ENCODE measurements around the gene AKT1S1.

The AKT1S1 gene

DNA sequence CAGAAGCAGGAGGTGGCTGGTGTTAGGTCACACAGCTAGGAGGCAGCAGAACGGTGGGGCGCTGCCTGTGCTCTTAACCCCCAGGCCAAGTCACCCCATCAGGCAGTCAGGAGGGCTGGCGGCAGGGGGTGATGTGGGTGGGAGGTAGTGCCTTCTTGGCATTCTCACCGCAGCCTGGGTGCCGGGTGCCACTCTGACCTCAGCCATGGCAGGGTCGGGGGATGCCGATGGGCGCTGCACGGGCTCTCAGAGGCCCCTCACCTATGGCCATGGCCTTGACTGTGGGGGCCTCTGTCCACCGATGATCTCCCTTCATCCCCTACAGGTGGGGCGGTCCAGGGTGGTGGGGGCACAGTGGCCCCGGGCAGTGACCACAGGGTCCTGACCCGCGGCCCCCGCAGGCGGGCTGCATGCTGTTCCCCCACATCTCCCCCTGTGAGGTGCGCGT is 20.6 kb downstream of the AKT1S1 start:
- no peak for DNase-seq

DNA sequence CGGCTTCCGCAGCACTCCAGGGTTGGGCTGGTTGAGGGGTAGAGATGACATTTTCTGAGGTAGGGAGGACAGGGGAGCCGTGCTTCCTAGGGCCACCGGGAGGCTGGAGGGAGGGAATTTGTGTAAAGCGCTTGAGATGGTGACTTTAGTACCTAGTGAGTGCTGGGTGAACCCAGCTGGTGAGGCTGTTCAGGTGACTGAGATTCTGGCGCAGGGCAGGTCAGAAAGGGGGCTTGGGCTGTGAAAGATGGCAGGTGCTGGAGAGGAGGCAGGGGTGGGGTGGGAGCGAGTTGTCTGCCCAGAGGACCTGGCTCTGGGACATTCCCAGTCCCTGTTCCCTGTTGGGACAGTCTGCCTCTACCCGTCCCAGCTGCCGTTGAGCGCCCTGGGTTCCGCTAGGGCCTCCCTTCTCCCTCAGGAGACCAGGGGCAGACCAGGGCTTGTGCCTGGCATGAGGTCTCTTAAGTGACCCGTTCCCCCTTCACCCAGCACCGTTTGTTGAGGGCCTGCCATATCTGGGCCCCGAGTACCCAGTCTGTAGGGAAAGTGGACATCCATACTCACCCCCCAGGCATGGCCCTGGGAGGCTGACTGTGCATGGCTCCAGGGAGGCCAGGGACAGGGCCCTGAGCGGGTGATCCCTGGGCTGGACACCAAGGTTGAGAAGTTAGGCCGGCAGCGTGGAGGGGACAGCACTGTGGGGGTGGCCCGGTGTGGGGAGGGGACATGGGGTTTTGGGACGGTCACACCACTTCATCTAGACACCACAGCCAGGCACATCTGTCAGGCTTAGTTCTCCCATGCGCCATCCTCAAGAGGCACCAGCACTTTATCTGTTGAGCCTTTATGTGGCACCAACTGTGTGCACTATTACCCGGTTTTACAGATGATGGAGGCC is 21.2 kb downstream of the AKT1S1 start:
- no peak for DNase-seq

DNA sequence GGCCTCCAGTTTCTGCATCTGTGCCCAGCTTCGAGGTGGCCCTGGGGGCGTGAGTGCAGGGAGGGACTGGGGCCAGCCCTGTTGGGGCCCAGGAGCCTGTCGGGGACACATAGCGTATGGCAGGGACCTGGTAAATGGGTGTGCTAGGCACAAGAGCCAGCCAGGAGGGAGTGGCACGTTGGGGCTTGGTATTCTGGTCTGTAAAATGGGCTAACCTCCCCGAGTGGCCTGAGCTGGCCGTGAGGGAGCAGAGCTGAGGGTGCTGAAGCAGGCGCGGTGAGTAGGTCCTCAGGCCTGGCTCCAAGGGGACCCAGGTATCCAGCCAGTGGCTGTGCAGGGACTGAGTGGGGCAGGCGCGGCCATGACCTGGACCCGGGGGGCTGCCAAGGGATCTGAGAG is 21.9 kb downstream of the AKT1S1 start:
- no peak for DNase-seq

DNA sequence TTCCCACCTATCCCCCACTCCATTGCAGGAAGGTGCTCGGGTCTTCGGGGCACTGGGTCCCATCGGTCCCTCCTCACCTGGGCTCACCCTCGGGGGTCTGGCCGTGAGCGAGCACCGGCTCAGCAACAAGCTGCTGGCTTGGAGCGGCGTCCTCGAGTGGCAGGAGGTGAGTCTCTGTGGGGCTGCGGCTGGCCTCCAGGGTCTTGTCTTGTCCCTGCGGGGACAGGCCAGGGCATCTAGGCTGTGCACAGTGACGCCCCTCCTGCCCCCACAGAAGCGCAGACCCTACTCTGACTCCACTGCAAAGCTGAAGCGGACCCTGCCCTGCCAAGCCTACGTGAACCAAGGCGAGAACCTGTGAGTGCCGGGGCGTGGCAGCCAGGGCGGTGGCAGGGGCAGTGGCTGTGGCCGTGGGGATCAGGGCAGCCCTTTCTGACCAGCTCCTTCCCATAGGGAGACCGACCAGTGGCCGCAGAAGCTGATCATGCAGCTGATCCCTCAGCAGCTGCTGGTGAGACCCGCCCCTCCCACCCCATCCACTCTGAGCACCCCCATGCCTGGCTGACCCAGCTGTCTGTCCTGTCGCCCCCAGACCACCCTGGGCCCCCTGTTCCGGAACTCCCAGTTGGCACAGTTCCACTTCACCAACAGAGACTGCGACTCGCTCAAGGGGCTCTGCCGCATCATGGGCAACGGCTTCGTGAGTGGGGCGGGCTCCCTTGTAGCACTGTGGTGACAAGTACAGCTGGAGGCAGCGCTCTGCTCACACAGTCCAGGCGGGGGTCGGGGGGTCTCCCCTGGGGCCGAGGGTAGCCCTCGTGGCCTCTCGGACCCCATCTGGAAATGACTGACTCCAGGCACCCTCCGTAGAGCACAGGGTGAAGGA is 22.5 kb downstream of the AKT1S1 start:
- DNase-seq: no peak

DNA sequence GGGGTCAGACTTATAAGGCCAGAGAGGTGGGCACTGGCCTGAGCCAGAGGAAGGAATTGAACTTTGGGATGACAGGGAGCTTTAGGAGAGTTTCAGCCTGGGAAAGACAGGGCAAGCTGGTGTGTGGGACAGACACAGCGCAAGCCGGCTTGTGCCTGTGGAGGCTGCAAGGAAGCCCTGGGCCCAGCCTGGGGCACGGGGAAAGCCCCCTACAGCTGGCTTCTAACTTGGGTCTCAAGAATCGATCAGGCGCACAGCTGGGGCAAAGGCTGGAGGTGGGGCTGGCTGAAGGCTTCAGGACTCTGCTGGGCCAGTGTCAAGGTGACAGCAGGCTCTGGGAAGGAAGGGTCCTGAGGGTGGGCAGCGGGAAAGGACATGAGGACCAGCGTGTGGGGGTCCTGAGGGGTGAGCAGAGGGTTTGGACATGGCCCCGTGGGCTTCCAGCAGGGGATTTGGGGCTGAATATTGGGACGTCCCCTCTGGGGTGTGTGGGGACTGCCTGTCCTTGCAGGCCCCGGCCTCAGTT is 23.2 kb downstream of the AKT1S1 start:
- no peak for DNase-seq

DNA sequence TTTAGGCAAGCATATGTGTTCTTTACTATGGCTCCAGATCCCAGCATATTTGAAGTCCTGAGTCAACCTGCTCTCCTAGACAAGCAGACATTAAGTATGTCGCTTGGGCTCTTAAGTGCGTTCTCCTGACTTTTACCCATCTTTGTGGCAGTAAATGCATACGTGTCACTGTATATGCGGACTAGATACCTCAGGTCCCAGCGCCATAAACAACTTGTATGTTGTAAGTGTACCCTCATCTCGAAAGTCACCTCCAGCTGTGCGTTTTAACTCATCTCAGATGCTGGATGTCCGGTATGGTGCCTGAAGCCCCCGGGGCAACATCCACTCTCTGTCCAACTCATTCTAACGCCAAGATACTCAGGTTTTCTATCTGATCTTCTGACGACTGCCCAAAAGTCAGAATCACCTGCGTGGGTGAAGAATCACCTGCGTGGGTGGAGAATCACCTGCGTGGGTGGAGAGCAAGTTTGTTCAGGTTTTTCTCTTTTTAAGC is 24.5 kb downstream of the AKT1S1 start:
- DNase-seq: no peak

DNA sequence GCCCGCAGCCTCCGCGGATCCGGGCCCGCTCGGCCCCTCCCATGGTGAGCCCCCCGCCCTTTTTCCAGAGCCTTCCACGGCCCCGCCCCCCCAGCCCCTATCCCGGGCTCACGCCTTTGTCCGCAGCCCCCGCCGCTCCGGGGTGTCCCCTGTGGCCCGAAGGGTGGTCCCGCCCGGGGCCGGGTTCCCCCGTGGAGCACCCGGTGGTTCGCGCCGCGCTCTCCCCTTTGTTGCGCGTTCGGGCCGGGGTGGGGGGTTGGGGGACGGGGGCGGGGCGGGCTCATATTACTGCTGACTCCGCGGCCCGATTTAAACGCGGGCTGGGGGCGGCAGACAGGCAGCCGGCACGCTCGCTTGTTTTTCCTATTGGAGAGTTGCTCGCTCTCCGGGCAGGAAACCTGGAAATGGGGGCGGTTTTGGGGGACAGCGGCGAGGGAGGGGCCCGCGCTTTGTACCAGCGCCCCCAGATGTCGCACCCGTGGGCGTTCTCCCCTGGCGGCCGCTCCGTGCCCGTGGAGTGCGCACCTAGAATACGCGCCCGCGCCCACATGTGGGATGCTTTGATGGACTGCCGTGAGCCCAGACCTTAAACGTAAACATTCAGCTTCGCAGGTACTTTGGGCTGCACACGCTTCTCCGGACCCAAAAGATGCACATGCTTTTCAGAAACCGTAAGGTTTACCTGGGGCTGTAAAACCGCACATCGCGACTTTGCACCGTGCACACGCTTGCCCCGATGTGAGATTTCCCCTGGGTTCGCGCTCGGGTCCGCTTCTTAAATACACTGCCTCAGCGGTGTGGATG is 25.5 kb downstream of the AKT1S1 start:
- DNase-seq: peak in 21 of 51 donors; percentile 9 to 56 (median 38)

DNA sequence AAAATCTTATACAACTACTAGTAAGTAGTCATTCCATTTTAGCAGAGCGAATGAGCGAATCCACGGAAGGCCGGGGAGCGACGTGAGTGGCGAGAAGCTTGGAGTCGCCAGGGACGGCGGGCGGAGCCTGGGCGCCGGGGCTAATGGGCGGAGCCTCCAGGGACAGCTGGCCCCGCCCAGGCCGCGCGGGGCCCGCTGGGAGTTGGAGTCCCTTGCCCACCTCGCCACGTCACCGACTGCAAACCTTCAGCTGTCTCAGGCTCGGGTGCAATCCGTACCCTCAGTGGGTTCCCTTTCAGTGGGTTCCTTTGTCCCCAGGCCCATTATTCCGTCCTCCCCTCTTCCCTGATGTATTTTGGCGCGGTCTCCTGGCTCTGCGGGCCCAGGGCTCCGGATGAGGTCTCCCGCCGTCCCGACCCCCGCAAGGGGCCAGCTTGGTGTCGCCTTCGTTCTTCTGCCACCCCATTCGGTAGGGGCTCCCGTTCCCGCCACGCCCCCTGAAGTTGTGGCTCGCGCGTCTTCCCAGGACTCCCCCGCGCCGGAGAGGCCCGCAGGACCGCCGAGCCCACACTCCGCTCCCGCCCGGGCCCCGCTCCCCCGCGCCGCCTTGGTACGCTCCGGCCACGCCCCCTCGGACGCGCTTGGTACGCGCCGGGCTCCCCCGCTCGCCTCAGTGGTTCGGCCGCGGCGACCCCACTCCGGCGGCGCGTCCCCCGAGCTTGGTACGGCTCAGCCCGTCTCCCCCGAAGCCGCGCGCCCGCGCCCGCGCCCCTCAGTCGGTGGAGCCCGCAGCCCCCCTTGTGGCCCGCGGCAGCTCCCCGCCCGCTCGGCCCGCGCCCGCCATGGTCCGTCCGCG is 26.4 kb downstream of the AKT1S1 start, which contains the start of gene PTOV1:
PTOV1 (plus strand) TSS at position 673 of the 856 bp plus-strand sequence.
- peak; percentile 48 to 97 (median 90) for DNase-seq

DNA sequence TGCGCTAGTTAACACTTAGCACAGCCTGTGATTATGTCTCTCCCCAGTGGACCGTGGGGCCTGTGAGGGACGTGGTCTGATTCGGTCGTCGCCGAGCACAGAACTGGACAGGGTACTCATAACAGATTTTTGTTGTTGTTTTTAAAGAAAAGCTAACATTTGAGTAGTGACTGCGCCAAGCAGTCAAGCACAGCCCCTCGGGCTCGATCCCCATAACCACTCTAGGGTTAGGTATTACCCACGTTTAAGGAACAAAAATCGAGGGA is 27.0 kb downstream of the AKT1S1 start:
- peak in 1 of 51 donors; percentile 45 for DNase-seq

DNA sequence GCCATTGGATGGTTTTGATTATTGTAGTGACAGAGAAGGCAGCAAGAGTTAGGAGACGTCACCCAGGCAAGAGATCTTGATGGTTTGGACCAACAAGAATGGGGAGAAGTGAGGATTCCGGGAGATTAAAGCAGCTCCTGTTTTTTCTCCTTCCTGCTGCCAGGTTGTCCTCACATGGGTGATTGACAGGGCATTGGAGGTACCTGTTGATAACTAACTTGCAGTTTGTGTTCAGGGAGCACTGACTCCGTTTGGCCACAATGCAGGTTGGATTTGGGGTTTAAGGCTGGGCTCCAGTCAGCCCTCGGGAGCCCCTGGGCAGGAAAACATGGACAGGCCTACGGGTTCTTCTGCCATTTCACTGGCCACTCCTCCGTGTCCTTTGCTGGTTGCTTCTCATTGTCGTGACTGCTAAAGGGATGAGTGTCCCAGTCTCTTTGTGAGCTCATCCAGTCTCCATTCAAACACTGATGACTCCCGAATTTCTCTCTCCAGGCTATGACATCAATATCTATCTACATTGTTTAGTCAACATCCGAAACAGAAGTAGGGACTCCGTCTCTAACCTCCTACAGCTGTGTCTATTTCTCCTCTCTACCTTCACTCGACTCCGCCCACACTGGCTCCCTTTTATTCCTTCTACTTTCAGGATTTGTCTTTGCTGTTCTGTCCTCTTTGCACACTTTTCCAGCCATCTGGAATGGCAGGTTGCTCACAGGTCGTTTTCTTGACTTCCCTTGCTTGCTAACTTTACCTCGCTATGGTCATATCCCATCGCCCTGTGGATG is 27.5 kb downstream of the AKT1S1 start:
- no peak for DNase-seq

DNA sequence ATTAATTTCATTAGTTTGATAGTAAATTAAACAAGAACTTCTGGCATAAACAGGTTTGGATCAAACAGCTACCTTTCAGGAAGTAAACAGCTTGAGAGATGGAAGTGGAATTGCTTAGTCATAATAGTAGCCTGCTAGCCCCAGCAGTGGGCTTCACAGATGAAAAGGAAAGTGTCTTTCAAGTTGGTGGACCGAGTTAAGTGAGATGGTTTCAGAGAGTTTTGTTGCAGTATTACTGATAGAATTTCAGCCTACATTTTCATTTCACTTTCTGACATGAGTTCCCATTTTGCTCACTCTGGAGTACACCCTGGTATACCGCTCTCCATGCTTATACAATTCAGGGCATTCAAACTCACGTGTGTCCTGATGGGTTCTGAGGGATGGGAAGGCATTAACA is 28.2 kb downstream of the AKT1S1 start:
- DNase-seq: no peak

DNA sequence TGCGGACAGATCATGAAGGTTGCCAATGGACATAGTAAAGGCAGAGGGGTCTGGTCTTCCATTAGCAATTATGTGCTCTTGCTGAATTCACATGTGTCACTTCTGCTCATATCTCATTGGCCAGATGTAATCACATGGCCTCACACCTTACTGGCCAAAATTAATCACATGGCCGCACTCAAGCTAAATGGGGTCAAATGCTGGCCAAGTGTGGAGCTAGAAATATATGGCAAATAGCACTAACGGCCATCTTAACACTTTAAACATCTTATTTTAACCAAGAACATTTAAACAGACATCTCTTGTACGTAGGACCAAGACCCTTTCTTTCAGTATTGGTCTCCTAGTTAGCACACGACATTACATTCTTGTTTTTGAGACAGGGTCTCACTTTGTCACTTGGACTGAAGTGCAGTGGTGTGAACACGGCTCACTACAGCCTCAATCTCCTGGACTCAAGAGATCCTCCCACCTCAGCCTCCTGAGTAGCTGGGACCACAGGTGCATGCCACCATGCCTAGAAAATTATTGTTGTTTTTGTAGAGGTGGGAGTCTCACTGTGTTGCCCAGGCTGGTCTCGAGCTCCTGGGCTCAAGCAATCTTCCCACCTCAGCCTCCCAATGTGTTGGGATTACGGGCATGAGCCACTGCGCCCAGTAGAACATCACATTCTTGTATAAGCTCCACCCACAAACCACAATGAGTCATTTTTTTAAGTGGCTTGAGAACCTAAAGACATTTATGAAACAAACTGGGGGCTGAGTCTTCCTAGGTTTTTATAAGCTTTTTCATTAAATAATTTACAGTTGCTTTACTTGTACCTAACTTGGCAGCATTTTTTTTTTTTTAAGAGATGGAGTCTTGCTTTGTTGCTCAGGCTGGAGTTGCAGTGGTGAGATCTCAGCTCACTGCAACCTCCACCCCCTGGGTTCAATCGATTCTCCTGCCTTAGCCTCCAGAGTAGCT is 29.1 kb downstream of the AKT1S1 start:
- DNase-seq: no peak

DNA sequence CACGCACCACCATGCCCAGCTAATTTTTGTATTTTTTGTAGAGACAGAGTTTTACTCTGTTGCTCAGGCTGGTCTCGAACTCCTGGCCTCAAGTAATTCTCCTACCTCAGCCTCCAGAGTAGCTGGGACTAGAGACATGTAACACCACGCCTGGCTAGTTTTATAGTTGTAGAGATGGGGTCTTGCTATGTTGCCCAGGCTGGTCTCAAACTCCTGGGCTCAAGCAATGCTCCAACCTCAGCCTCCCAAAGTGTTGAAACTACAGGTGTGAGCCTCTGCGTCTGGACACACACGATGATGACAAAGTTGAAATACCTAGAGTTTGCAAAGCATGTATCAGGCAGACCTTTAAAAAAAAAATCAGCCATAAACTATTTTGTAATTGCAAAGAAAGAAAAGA is 30.7 kb downstream of the AKT1S1 start:
- DNase-seq: no peak

DNA sequence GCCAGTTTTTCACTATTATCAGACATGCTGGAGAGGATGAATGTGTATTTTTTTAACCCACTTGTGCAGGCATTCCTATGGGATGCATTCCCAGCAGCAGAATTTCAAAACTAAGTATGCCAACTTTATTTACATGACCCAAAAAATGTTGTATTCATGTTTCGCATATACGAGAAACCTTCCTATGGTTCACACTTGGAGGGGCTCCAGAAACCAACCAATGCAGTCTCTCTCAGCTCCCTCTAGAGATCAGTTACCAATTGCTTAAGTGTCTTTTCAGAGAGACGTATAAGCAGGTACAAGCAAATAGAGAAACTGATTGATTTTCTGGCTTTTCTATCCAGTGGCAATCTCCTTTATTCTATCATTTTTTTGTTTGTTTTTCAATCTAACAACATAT is 31.7 kb downstream of the AKT1S1 start:
- no peak for DNase-seq

DNA sequence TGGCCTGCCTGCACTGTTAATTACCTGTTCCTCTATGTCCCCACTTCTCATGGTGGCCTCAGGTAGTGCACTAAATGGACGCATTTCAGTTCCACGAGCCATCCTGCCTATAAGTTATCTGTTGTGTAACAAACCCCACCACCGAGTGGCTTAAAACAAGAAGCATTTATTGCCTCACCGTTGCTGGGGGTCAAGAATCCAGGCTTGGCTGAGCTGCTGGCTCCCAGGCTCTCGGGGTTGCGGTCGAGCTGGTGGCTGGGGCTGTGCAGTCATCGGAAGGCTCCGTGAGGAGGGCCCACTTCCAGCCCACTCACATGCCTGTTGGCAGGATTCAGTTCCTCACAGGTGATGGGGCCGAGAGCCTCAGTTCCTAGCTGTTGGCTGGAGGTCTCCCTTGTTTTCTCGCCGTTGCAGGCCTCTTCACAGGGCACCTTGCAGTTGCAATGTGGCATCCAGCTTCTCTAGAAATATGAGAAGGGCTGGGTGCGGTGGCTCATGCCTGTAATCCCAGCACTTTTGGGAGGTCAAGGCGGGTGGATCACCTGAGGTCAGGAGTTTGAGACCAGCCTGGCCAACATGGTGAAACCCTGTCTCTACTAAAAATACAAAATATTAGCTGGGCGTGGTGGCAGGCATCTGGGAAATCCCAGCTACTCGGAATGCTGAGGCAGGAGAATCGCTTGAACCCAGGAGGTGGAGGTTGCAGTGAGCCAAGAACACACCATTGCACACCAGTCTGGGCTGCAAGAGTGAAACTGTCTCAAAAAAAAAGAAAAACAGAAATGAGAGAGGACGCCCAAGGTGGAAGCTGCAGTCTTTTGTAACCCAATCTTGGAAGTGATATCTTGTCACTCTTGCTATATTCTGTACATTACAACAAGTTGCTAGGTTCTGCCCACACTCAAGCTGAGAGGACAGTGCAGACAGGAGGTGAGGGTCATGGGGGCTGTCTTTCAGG is 32.7 kb downstream of the AKT1S1 start:
- no peak for DNase-seq

DNA sequence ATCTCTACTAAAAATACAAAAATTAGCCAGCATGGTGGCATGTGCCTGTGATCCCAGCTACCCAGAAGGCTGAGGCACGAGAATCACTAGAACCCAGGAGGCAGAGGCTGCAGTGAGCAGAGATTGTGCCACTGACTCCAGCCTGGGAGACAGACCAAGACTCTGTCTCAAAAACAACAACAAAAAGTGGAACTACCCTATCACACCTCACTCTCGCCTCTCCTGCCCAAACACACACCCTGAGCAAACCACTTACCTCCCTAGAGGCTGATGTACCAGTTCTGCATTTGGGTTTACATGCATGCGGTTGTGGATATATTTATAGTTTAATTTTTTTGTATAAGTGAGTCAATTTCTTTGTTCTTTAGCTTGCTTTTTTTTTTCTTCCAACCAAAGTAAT is 33.9 kb downstream of the AKT1S1 start:
- no peak for DNase-seq

DNA sequence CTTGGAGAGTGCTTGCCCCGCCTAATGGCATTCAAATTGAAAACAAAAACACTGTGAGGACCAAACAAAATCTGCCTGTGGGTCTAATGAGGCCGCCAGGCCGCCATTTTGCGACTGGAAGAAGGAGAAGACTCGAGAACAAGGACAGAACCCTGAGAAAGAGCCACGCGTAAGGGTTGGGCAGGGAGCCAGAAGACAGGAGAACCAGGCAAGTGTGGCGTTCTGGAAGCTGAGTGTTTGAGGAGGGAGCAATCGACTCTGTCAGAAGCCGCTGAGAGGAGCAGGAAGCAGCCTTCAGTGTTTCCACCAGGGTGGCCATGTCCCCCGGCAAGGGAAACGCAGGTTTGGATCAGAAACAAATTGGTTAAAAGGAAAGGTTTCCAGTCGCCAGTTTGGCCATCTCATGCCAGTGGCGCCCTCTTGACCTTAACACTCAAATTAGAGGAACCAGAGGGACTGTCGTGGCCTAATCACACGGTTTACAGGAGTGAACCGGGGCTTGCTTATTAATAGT is 36.4 kb downstream of the AKT1S1 start:
- DNase-seq: no peak
